NK-92 (cell line): ENCODE results near the gene ITPR2.
"Not testable (repeated sequence)": the region's sequence is repeated elsewhere in the genome, so short reads cannot be mapped to it uniquely, and the experiment has no call there.

Experiments
- DNase-seq: peaks from one replicate; lab custom pipeline; 2025; ENCODE audit not compliant: unreplicated experiment; lab: John Stamatoyannopoulos, UW

Gene ITPR2

GRCh38 chr12:26851031-26851809, 18.2 kb upstream of the ITPR2 start:
- no peak for DNase-seq

DNA sequence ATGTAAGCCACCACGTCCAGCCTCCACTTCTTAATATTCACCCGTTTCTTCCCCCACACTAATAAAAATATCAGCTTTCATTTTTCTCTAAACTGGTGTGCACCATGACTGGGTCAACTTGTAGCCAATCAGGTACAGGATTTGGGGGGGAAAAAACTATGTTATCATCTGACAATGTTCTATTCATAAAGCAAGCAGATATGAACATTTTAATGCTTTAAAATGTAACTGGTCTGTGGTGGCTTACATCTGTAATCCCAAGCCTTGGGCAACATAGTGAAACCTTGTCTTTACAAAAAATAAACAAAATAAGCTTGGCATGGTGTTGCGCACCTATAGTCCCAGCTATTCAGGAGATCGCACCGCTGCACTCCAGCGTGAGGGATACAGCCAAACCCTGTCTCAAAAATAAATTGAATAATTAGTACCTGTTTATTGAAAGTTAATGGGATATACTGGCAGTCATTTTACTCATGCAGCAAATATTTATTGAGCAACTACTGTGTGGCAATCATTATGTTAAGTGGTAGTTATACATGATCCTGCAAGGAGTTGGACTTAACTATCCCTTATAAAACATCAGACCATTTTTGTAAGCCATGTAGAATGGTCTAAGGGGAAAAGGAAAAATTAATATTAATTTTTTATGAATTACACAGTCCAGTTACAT, 15.3 kb upstream of the ITPR2 start:
- no peak for DNase-seq

- no peak for DNase-seq
Measured at GRCh38 chr12:26847431-26847830, 14.4 kb upstream of the ITPR2 start.

DNA sequence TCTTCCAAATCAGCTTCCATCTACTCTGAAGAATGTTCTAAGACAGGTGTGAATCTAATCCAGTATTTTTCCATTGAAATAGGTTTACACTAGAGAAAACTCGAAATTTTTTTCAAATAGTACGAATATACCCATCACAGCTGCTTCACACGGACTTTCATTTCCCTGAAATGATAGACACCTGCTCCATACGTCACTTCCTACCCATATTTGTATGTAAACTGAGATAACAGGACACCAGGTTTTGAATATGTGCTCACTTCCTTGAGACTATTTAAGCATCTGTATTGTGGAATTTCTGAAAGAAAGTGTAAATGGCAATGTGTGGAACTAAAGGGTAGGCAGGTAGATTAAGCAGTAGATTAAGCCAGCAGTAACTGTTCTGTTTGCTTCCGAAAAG, 13.4 kb upstream of the ITPR2 start:
- no peak for DNase-seq

DNA sequence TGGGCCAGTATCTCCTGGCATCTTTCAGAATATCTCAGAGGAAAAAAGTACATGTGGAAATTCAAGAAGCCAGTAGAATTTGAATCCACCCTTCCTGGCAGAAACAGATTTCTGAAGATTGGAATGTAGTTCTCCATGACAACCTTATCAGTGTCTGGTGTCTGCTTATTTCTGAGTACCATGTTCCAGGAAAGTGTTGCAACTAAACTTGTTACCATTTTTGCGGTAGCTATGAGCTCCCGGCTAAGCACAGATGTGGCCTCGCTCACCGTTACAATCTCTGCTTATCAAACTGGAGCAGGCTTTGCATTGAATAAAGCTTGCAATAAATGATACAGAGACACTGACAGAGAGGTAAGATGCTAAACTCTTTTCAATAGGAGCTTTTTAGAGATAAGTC, 13.0 kb upstream of the ITPR2 start:
- DNase-seq: no peak

- no peak for DNase-seq
Measured at GRCh38 chr12:26845057-26845666, 12.2 kb upstream of the ITPR2 start.

GRCh38 chr12:26843311-26843710, 10.3 kb upstream of the ITPR2 start:
- DNase-seq: no peak

DNA sequence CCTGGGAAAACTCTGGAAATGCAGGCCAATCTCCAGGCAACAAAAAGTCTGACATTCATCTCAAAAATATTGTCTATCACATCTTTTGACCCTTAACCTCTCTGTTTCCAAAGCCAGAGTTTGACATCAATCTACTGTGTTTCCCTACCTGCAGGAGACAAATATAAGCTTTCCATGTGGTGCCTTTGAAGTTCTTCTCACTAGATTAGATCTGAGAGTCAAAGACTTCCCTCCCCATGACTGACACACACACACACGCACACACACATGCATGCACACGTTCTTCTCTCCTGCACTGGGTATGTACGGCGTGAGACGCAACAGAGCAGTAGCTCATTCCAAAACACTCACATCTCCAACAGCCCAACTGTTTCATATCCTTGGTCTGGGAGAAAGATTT, 8.1 kb upstream of the ITPR2 start:
- DNase-seq: no peak

DNA sequence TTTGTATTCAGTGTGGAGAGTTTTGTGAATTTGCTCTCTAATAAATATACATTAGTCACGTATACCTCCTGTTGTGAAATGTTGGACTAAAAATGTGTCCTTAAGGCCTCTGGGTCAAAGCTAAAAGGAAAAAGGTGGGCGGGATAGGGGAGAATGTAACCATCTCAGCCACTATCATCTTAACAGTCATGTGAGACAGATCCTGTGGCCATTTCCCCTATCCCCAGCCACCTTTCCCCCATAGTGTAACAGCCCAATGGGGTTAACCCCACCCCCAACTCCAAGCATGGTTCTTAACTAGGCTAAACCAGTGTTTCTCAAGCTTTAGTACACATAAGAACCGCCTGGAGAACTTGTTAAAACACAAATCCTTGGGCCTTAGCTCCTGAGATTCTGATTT, 6.5 kb upstream of the ITPR2 start:
- DNase-seq: no peak

DNA sequence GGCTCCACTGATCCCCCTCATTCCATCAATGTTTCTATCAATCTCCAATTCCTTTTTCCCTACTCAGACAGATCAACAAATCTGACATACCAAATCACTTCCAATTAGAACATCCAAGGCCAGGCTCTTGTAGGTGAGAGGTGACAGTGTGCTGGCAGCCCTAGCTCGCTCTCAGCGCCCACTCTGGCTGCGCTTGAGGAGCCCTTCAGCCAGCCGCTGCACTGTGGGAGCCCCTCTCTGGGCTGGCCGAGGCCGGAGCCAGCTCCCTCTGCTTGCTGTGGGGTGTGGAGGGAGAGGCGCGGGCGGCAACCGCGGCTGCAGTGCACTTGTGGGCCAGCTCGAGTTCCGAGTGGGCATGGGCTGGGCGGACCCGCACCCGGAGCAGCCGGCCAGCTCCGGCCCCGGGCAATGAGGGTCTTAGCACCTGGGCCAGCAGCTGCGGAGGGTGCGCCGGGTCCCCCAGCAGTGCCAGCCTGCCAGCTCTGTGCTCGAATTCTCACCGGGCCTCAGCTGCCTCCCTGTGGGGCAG, 6.0 kb upstream of the ITPR2 start:
- DNase-seq: no peak

DNA sequence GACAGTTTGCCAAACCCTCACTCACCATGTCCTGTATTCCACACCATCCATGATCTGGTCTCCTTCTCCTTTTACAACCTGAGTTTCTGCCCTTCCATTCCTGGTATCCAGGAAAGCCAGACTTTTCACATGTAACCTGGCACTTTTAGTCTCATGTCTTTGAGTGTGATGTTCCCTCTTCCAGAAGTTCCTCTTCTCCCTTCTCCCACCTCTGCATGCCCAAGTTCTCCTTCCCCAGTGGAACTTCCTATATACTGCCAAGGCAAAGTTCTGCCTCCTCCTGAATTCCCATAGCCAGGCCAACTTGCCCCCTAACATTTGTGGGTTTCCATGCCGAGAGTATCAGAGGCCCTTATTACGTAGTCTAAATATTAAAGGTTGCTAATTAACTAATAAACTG, 3.2 kb upstream of the ITPR2 start:
- DNase-seq: no peak

DNA sequence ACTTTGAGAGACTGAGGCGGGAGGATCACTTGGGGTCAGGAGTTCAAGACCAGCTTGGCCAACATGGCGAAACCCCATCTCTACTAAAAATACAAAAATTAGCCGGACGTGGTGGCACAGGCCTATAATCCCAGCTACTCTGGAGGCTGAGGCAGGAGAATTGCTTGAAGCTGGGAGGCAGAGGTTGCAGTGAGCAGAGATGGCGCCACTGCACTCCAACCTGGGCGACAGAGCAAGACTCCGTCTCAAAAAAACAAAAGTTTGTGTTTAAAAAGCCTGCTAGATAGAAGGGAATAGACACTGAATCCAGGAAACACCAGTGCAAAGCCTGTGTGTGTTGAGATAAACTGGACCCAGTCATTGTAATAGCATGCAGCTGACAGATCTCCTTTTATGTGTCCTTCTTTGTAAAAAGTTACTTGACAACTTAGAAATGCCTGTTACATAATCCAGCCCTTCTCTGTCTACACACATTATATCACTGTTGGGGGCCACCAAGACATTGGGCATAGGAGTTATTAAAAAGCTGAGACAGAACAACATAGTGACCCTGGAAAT, 1.6 kb upstream of the ITPR2 start:
- not testable (repeated sequence) for DNase-seq

GRCh38 chr12:26833743-26834490, 923 bp upstream of the ITPR2 start:
- DNase-seq: no peak

- DNase-seq: no peak
Measured at GRCh38 chr12:26831951-26832821, 808 bp downstream of the ITPR2 start.

DNA sequence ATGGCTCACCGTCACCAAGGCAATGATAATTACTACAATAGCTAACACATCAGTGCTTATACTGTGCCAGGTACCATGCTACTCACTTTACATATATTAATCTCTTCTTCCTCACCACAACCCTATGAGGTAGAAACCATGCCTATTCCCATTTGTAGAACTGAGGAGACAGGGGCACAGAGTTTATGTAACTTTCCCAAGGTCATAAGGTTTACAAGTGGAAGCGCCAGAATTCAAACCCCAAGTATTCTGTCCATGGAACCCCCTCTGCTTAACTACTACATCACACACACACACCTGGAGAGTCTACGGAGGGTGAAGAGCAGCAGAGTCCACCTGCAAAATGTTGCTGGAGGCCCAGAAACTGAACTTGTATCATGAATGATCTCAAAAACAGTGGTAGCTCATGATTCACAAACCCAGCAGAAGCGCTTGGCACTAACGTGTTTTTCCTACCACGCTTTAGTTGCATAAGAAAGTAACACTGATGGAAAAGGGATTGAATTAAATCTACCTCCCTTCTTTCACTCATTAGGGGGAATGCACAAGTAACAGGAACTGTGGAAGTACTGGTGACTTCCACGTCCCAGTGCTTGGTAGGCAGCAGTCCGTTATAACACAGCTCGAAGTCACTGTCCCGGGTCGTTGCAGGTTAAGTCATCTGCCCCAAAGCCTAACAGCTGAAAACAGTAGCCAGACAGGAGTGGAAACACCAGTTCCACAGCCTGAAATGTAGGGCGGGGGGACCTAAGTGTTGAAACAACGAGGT, 2.0 kb downstream of the ITPR2 start:
- no peak for DNase-seq

GRCh38 chr12:26830363-26830762, 2.6 kb downstream of the ITPR2 start:
- no peak for DNase-seq

DNA sequence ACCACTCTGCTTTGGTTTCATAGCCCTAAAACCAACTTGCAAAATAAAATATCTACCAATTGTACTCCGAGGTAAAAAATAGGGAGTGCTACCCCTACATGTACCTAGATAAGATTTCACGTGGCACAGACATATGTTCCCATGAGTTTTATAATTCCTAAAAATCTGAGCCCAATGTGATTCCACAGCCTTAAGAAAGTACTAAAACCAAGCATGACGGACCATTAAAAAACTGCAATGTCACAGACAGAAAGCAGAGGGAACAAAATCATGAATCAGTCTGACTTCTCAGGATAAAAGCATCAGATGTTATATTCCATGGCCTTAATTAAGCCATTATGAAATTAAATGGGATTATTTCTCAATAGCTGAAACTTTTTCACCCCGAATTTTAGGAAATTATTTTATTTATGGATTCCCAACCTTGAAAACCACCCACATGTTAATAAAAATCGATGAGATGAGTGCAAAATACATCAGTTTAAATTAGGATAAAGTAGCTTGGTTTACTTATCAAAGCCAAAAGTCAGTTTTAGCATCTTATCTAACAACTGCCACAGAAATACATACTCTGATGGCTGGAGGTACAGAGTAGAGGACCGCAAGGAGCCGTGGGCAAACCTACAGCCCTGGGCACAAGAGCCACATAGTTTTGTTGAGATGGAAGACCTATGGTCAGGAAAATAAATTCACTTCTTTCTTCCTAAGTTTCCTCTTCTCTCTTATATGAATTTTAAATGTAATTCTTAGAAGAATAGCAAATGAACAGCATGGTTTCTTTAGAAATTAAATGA, 4.5 kb downstream of the ITPR2 start:
- DNase-seq: no peak

GRCh38 chr12:26826437-26826836, 6.6 kb downstream of the ITPR2 start:
- no peak for DNase-seq
